ENCODE results near the gene F2R.

F2R gene

DNA sequence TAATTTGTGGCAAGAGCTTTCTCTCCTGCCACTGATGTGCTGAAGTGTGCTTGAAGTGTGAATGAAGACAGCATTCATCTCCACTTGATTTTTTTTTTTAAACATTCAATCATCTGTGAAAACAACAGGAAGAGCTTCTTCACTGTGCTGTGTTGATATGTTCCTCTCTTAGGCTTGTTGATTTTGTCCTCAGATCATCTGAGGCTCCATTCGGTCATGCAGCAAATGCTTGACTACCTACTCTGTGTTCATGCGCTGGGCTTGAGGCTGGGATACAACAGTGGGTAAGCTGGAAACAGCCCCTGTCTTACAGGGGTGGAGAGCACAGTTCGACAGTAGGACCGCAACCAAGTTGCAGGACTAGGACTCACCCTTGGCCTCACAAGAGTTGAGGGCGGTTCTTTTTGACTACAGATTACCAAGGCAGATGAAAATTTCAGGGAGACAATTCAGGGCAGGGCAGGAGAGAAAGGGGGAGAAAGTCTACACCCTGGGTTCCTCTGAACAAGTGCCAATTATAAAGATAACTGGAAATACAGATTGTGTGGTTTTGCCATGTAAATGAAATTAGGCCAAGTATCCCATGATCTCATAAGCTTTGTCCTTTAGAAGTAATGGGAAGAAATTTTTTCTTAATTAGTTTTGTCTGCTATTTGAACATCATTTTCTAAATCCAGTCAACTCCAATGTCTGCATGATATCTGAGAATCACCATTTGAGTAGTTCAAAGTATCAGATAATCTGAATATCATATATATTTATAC, 31.0 kb upstream of the F2R start:
- Histone ChIP-seq H3K27me3 (replicated peaks; ENCODE audit: insufficient read depth, low read length) (no peaks in the 10 kb centered on the region), H3K4me2 (ENCODE audit: low read depth, low read length) (no peak overlapping the region), H3K36me3 (replicated peaks; ENCODE audit: insufficient read depth, low read length) (no peaks in the 10 kb centered on the region), H3K4me3 (ENCODE audit: low read length) (no peak overlapping the region), H3K27ac (ENCODE audit: low read length) (no peak overlapping the region), H3K9me3 (replicated peaks; ENCODE audit: insufficient read depth, low read length) (no peaks in the 10 kb centered on the region), H3F3A (ENCODE audit: insufficient read depth, low read length) (no peaks in the 10 kb centered on the region), H3K9me2 (replicated peaks; ENCODE audit: insufficient read depth, low read length) (no peaks in the 10 kb centered on the region), H3K79me2 (ENCODE audit: low read length) (no peaks in the 10 kb centered on the region), H3K9ac (ENCODE audit: low read length) (no peak overlapping the region), H2AFZ (ENCODE audit: low read length) (no peak overlapping the region), H3K4me1 (ENCODE audit: low read length) (no peaks in the 10 kb centered on the region), H4K20me1 (ENCODE audit: insufficient read depth, low read length) (no peaks in the 10 kb centered on the region)
- no peak for DNase-seq
- TF ChIP-seq EZH2 (optimal IDR thresholded peaks at IDR 0.05; ENCODE audit: low read depth, low read length) (no peak), EZH2phosphoT487 (IDR thresholded peaks at IDR 0.05; ENCODE audit: low read length) (no peak)
- TF ChIP-seq, protein P1, sequence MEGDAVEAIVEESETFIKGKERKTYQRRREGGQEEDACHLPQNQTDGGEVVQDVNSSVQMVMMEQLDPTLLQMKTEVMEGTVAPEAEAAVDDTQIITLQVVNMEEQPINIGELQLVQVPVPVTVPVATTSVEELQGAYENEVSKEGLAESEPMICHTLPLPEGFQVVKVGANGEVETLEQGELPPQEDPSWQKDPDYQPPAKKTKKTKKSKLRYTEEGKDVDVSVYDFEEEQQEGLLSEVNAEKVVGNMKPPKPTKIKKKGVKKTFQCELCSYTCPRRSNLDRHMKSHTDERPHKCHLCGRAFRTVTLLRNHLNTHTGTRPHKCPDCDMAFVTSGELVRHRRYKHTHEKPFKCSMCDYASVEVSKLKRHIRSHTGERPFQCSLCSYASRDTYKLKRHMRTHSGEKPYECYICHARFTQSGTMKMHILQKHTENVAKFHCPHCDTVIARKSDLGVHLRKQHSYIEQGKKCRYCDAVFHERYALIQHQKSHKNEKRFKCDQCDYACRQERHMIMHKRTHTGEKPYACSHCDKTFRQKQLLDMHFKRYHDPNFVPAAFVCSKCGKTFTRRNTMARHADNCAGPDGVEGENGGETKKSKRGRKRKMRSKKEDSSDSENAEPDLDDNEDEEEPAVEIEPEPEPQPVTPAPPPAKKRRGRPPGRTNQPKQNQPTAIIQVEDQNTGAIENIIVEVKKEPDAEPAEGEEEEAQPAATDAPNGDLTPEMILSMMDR (IDR thresholded peaks at IDR 0.05; ENCODE audit: low read length), result no peak

DNA sequence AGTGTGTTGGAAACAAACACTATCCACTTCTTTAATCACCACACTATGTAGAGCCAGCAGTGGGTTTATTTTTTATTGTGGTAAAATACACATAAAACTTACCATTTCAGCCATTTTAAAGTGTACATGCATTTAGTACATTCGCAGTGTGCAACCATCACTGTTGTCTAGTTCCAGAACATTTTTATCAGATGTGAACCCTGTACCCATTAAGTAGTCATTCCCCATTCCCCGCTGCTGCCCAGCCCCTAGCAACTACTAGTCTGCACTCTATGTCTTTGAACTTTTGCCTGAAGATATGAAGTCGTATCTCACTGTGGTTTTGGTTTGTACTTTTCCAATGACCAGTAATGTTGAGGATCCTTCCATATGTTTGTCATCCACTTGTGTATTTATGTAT, 30.2 kb upstream of the F2R start:
- Histone ChIP-seq H3K27ac (ENCODE audit: low read length) (no peak overlapping the region), H3K4me3 (ENCODE audit: low read length) (no peak overlapping the region), H3K9ac (ENCODE audit: low read length) (no peak overlapping the region), H3K36me3 (replicated peaks; ENCODE audit: insufficient read depth, low read length) (no peaks in the 10 kb centered on the region), H3K4me2 (ENCODE audit: low read depth, low read length) (no peak overlapping the region), H3K9me2 (replicated peaks; ENCODE audit: insufficient read depth, low read length) (no peaks in the 10 kb centered on the region), H3K4me1 (ENCODE audit: low read length) (no peaks in the 10 kb centered on the region), H3K79me2 (ENCODE audit: low read length) (no peaks in the 10 kb centered on the region), H3K9me3 (replicated peaks; ENCODE audit: insufficient read depth, low read length) (no peaks in the 10 kb centered on the region), H4K20me1 (ENCODE audit: insufficient read depth, low read length) (no peaks in the 10 kb centered on the region), H2AFZ (ENCODE audit: low read length) (no peak overlapping the region), H3K27me3 (replicated peaks; ENCODE audit: insufficient read depth, low read length) (no peaks in the 10 kb centered on the region), H3F3A (ENCODE audit: insufficient read depth, low read length) (no peaks in the 10 kb centered on the region)
- TF ChIP-seq, protein P1 (IDR thresholded peaks at IDR 0.05; ENCODE audit: low read length), result no peak
- no peak for DNase-seq

DNA sequence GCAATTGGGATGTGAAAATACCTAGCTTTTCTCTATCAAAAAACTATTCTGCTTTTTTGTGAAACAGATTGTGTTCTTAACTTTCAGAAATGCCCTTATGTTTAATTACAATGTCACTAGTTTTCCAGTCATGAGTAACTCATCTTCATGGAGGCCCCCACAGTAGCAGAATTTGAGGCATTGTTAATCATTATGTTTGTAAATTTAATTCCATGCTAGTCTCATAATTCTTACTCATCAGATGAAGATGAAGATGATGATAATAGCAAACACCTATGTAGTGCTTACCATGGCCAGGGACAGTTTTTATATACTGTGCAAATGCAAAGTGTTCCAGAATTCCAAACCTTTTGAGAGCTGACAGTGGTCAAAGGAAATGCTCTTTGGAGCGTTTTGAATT, 27.7 kb upstream of the F2R start:
- no peaks in the 10 kb centered on the region for H3K36me3 ChIP-seq (replicated peaks; ENCODE audit: insufficient read depth, low read length)
- TF ChIP-seq, protein P1 (IDR thresholded peaks at IDR 0.05; ENCODE audit: low read length), result no peak
- TF ChIP-seq EZH2 (optimal IDR thresholded peaks at IDR 0.05; ENCODE audit: low read depth, low read length) (no peak), EZH2phosphoT487 (IDR thresholded peaks at IDR 0.05; ENCODE audit: low read length) (no peak)
- H3K9ac ChIP-seq (ENCODE audit: low read length), result no peak overlapping the region
- H3K79me2 ChIP-seq (ENCODE audit: low read length), result no peaks in the 10 kb centered on the region
- no peaks in the 10 kb centered on the region for H3K4me1 ChIP-seq (ENCODE audit: low read length)
- no peak overlapping the region for H3K4me3 ChIP-seq (ENCODE audit: low read length)
- no peaks in the 10 kb centered on the region for H3K27me3 ChIP-seq (replicated peaks; ENCODE audit: insufficient read depth, low read length)
- no peak overlapping the region for H2AFZ ChIP-seq (ENCODE audit: low read length)
- H3K4me2 ChIP-seq (ENCODE audit: low read depth, low read length), result no peak overlapping the region
- H3F3A ChIP-seq (ENCODE audit: insufficient read depth, low read length), result no peaks in the 10 kb centered on the region
- no peak for DNase-seq
- no peaks in the 10 kb centered on the region for H3K9me3 ChIP-seq (replicated peaks; ENCODE audit: insufficient read depth, low read length)
- H4K20me1 ChIP-seq (ENCODE audit: insufficient read depth, low read length), result no peaks in the 10 kb centered on the region
- no peak overlapping the region for H3K27ac ChIP-seq (ENCODE audit: low read length)
- no peaks in the 10 kb centered on the region for H3K9me2 ChIP-seq (replicated peaks; ENCODE audit: insufficient read depth, low read length)

Data from MM.1S (cell line).